MM.1S (cell line): ENCODE results near the gene ABO.

Source experiments
- CTCF ChIP-seq: fragments of 300-600 bp; sonication (generic); IDR thresholded peaks from 2 replicates; pipeline ENCODE4 v1.5.1; 2016; ENCODE audit warnings: antibody characterized with exemption, low read length, mixed read lengths
- EZH2 ChIP-seq: fragments of 300-600 bp; sonication (generic); optimal IDR thresholded peaks from 2 replicates; pipeline ENCODE3; 2017; ENCODE audit warnings: low read depth, mild to moderate bottlenecking, antibody characterized with exemption, low read length, mixed read lengths
- EZH2phosphoT487 ChIP-seq: fragments of 300-600 bp; sonication (generic); IDR thresholded peaks from 2 replicates; pipeline ENCODE4 v1.6.1; 2018; ENCODE audit warnings: antibody characterized with exemption, low read length

- TF ChIP-seq CTCF (no peak), EZH2 (no peak), EZH2phosphoT487 (no peak)
These were observed 19.3 kb upstream of the ABO start for GRCh38 chr9:133294257-133294656.
